GM21717 (cell line): ENCODE measurements around the gene TTLL12.

Source experiments
- ATAC-seq: cut with Tn5 transposase; IDR thresholded peaks from one replicate; pipeline ENCODE4 v1.9.1; 2021; ENCODE audit warnings: mild to moderate bottlenecking, moderate library complexity; ENCODE audit not compliant: unreplicated experiment

Gene TTLL12

DNA sequence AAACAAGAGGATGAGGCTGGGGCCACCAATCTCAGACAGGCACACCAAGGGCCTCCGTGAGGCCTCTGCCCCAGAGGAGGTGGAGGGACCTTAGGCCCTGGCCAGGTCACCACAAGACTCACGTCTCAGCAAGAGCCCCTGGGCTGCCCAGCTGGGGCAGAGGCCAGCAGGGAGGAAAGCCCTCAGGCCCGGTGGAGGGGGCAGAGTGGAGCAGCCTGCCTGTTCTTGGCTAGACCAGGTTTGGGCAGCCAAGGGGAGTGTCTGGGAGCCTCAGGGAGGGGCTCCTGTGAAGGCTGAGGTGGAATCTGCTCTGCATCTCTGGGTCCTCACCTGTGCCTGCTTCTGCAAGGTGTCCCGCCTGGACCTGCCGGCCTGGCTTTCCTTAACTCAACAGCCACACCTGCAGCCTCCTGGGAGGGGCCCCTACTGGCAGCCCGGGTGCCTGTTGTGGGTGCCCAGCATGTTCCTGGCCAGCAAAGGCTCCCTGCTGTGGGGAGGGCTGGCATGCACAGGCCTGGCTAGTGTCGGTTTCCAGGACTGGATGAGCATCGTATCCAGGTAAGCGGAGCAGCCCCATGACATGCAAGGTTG is 11.9 kb downstream of the TTLL12 start:
- ATAC-seq = no peak

DNA sequence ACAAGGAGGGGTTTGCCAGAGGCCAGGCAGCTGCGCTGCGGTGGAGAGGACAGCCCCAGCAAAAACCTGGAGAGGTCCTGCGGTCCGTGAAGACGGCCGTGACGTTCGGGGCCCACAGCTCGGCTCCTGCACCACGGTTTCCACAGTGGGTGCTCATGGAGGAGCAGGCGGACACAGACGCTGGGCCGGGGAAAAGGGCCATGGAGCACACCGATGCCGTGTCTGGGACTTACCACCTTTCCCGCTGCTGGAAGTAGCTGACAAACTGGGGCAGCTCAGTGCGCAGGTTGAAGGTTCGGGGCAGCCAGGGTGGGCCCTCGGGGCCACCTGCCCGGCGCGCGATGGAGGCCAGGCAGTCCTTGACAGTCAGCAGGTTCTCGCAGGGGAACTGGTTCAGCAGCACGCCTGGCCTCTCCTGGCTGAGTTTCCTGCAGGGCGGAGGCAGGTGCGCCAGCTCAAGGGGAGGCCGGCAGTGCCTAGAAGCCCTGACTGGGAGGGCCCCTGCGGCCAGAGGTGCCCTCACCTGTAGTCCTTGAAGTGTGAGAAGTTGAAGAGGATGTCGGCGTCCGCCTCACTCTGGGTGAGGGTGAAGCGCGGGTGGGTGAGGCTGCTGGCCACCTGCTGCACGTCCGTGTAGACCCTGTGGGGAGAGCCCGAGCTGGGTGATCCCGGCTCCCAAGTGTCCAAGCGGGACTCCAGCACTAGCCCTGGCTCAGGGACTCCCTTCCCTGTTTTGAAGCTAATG is 12.8 kb downstream of the TTLL12 start:
- ATAC-seq = no peak

DNA sequence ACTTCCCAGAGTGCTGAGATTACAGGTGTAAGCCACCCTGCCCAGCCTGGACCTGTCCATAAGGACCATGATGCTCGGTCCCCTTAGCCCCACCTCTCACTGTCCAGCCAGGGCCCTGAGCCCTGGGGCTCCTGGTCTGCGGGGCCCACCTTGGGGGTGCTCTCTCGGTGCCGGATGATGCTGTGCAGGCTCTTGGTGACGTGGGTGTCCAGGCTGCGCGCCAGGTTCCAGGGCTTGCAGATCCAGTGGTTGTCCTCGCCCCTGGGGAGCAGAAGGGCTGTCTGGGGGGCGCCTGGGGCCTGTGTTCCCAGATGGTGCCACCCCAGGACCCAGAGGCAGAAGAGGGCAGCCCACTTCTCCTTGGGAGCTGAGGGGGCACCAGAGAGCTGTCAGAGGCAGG is 13.4 kb downstream of the TTLL12 start:
- ATAC-seq = no peak

DNA sequence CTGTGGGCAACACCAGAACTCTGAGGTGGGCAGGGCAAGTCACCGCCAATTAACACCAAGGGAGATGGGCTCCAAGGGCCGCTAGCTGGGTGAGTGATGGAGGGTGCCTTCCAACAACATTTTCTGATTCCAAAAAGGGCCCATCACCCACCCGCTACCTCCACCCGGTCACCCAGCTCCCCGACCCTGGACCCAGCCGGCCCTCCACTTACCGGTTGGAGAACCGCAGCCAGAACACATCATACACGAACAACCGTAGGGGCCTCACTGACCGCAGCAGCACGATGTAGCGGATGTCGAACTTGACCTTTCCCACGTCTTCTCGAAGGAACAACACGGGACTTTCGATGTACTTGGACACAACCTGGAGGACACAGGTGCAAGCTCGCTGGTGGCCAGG is 14.7 kb downstream of the TTLL12 start:
- ATAC-seq = no peak

DNA sequence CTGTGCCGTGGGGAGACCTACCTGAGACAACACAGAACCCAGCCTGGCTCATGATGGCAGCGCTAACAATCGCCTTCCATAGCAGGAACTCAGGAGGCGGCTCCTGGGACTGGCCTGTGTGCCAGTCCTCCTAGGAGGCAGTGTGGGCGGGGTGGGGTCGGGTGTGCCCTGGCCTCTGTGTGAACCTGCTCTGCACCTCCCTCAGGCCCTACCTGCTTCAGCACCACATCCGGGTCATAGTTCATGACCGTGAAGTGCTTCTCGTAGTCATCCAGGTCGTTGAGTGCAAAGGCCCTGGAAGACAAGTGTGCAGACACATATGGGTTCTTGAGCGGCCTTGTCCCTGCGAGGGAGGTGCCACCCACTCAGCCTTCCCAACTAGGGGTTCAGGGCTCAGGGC is 15.3 kb downstream of the TTLL12 start:
- ATAC-seq = no peak

DNA sequence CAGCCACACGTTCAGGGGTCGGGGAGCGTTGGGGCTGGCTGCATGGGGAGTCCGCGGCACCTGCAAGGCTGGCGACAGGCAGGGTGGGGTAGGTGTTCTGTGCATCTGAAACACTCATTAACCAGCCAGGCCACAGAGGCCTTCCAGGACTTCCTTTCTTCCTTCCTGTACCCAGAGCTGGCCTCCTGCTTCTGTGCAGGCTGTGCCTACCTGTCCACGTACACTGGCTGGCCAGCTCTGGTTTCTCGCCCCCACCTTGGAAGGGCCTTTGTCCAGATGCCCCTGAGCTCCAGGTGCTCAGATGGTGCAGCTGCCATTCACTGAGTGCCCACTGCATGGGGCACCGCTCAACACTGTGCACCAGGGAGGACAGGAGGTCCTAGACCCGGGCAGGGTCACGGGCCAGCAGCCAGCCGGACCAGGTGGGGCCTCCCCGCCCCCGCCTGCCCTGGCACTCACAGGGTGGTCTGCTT is 15.9 kb downstream of the TTLL12 start:
- ATAC-seq = no peak

DNA sequence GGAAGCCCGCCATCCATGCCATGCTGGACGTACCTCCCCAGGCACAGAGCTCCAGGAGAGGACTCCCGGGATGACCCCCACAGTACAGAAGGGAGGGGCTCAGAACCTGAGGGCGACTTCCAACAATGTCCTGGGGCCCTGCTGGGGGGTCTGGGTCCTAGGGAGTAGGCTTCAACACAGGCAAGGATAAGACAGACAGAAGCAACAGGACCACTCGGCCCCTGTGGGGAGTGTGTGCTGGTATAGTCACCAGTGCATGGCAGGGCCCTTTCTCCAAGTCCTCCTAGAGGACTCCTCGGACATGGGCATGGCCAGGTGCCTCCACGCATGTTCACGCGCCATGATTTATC is 16.8 kb downstream of the TTLL12 start:
- ATAC-seq = no peak

DNA sequence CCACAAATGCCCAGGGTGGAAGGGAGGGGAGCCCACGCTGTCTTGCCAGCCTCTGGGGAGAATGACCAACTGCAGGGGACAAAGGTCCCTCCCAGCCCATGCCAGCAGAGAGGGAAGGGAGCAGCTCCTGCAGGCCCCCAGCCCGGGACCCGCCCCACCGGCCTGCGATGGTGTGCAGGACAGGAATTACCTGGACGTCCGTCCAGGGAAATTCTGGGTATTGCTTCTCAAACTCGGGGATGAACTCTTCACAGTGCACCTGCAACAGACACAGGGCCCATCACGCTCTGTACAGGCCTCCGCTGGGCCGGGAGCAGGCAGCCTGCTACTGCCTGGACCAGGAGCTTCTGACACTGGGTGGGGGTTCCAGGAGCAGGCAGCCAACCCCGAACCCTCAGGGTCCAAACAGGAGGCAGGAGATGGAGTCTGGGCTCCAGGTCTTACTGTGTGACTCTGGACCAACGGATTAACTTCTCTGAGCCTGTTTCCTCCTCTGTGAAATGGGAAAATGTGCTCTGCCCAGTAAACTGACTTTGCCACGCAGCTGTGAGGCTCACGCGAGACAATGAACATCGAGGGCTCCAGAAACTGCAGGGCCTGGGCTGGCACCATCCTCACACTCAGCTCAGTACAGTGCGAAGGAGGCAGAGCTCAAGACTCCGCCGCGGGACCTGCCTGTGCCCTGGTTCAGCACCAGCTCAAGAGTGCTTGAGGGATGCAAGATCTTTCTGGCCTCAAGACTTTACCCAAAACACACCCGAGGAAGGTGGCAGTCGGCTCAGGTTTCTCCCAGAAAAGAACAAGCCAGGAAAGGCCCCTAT is 17.4 kb downstream of the TTLL12 start:
- ATAC-seq = no peak

DNA sequence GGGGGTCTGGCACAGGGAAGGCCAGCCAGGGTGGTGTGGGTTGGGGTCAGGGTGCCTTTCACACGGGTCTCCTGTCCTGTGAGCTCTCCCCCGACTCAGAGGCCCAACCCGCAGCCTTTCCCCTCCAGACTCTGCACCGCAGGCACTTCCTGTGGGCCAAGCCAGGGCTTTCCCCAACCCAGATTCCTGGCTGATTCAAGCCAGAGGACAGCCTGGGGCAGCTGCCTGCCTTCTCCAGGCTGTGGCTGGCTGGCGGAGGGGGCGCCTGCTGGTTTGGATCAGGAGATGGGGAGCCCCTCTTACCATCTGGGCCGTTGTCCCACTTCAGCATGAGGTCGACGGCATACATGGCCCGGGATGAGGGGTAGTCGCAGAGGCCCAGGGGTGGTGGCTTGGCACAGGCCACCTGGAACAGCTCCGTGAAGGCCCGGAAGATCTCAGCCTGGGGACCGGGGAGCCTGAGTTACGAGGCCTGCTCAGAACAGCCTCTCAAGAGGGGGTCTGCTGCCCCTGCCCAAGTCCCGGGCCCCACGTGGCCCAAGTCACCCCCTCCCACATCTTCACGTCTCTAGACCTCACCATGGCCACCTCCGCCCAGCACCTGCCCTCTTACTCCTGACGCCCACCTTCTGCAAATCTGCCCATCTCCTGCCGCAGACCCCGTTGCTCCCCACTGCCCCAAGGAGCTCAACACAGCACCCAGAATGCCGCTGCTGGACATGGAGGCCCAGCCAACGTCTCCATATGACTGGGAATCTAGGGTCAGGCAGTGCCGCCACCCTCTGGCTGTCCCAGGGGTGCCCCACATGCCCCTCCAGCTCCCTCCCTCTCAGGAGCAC is 18.2 kb downstream of the TTLL12 start:
- no peak for ATAC-seq

DNA sequence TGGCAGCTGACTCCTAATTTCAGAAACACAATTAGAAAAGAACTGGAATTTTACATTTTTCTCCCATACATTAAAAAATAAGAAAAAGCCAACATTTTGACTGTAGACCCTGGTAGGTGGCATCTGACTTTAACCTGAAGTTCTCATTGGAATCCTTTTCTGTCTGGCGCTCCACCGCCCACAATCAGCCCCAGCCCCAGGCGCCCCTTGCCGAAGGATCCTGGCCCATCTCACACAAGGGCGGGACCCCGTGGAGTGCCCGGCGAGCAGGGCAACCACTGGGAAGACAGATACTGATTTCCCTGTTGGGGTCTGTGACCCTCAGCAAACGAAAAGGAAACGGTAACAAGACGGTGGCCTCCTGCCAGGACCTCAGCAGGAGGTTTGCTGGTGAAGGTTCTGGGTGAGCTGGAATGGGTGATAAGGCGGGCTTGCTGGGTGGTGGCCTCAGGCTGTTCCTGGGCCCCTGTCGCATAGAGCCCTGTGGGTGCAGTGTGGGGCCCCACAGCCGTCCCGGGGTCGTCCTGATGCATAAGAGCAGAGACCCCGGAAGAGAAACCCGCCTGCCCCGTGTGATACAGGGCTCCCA is 19.8 kb downstream of the TTLL12 start:
- ATAC-seq = no peak

DNA sequence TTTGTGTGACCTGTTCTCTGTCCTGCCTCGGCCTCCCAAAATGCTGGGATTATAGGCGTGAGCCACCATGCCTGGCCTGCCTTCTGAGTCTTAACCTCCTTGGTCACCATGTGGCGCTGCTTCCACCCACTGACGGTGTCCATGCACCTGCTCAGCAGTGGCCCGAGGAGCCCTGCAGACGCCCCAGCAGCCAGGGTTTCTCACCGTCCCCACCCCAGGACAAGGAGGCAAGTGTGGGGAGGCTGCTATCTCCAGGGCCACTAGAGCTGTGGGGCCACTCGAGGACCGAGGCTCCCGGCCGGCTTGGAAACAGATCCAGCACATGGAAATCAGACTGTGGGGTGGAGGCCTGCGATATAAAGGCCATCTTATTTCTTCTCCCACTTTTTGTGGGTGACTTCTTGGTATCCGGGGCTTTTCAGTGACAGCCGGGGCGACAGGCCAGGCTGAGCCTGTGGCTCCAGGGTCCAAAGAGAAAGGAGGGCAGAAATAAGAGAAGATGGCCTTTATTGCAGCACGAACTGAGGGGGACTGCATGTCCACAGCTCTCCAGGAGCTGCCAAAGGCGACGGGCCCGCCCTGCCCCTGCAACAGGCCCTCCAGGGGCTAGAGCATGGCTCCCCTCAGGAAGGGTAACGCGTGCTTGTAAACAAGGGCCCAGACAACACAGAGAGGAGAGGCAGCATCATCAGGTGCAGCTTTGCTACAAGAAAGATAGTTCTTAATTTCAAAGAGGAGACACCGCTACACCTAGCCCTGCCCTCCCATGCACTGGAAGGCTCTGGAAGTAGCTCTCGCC is 20.6 kb downstream of the TTLL12 start:
- no peak for ATAC-seq

DNA sequence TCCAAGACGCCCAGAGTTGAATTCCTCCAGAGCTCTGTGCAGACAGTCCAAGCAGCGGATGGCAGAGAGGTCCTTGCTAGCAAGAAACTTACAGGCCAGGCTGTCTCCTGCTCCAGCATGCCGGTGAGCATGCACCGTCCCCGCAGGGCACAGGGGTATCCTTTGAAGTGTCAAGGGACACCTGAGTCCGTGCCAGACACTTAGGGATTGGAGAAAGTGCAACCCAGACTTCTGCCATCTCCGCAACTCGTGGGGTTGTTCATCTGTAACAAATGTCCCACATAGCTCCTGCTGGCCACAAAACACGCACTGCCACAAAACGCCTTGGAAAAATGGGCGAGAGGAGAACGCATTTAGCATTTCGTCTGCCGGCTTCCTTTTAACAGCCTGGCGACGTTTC is 22.3 kb downstream of the TTLL12 start:
- ATAC-seq = no peak

DNA sequence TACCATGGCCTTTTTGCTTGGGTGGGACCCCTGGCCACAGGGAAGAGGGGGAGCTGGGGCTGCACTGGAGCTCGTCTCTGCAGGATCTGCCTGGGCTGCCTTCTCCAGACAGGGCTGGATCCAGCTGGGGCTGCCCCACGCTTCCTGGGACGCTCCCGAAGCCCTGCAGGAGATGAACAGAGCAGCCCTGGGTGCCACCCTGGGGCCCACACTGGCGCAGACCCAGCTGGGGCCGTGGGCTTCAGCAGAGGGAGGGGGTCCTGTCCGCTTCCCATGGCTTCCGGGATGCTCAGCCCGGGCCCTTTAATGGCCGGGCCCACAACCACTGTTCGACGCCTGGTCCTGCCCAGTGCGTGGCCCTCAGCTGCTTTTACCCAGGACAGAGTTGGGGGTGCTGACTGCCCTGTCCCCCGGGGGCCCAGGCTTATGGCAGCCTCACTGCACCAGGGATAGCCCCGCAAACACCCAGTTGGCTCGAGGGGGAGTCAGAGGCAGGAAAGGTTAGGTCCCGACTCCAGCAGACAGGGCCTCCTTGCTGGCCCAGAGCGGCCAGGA is 23.6 kb downstream of the TTLL12 start:
- ATAC-seq = no peak

DNA sequence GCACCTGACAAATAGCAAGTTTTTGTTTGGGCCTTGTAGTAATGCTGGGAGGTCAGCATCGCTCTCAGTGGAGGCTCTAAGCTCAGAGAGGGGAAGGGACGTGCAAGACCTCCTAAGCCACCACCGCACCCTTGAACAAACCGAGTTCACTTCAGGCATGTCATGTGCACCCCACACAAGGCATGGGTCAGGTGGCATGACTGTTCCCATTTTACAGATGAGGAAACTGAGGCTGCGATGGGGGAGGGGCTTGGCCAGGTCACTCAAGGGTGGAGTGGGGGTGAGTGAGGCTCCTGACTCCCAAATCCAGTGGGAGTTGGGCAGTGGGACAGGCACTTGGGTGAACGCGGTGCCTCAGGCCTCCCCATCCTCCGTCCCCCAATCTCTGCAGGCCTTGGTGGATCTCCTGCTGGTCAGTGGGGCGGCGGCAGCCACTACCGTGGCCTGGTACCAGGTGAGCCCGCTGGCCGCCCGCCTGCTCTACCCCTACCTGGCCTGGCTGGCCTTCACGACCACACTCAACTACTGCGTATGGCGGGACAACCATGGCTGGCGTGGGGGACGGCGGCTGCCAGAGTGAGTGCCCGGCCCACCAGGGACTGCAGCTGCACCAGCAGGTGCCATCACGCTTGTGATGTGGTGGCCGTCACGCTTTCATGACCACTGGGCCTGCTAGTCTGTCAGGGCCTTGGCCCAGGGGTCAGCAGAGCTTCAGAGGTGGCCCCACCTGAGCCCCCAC is 24.4 kb downstream of the TTLL12 start:
- no peak for ATAC-seq

DNA sequence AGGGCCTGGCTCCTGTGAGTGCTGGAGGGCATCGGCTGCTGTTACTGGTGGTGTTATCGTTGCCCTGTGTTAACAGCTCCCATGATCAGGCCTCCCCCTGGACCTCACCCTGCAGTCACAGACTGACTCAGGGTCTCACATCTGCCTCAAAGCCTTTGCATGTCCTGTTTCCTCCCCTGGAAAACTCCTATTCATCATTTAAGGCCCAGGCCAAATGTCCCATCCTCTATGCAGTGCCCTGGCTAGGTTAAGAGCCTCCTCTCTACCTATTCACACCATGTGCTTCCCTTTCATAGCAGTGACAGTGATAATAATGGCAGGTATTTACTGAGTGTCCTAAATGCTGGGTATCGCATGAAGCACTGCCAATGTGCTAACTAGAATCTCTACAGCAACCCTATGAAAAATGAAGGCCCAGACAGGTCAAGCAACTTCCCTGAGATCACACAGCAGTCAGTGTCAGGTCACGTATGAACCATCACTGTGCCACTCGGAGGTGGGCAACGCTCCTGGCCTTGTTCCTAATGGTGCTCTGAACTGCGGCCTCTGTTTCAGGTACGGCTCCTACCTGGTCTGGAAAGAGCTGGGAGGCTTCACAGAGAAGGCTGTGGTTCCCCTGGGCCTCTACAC is 26.3 kb downstream of the TTLL12 start:
- ATAC-seq = no peak

DNA sequence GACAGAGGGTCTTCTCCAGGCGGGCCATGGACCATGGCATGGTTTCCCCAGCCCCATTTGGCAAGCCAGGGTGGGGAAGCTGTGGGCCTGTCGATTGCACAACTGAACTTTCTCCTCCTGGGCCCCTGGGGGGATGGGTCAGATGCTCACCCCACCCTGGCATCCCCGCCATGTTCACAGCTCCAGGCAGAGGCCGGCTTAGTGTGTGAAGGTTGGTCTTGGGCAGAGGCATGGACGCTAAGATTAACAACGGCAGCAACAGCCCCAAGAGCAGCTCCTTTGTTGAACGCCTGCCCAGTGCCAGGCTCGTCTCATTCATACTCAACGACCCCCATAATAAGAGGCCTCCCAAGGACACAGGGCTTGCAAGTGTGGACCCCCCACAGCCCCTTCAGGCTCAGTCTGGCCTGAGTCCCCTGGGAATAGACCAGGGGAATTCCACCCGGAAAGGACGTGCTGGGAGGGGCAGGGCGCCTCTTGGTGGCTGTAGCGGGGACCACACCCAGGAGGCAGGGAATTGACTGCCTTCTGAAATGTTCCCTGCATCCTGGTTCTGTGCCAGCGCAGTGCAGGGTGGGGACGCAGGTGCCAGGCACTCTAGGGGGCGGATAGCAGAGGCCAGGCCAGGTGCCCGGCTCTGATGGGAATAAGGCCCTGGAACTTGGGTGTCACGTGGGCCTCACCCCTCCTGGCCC is 27.3 kb downstream of the TTLL12 start:
- no peak for ATAC-seq

DNA sequence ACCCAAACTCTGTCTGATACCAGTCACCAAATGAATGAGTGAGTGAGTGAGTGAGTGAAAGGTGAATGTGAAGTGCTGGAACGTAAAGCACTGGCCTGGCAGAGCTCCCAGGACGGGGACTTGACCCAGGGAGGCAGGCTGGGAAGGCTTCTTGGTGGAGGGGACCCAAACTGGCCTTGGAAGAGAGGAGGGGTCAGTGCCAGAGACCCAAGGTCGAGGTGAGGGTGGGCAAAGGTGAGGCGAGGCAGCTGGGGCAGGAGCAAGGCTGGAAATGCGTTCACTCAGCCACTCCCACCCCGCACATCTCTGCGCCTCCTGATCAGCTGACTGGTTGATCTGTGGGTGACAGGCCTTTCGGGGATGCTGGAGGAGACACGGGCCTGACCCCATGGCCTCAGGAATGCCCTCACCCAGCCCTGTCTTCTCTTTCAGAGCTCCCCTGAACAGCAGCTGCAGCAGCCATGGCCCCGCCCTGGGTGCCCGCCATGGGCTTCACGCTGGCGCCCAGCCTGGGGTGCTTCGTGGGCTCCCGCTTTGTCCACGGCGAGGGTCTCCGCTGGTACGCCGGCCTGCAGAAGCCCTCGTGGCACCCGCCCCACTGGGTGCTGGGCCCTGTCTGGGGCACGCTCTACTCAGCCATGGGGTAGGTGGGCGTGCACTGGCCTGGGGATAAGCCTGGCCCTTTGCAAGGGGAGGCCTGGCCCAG is 28.0 kb downstream of the TTLL12 start:
- ATAC-seq = no peak
